Measurements from ENCODE around the gene ATP12A. TPM values are rescaled to one million over a fixed set of nuclear protein-coding genes. Genes with fewer than 3 reads are reported as not detected.

Gene ATP12A
- total RNA-seq, 1 experiment from 2014 or later, result not detected

DNA sequence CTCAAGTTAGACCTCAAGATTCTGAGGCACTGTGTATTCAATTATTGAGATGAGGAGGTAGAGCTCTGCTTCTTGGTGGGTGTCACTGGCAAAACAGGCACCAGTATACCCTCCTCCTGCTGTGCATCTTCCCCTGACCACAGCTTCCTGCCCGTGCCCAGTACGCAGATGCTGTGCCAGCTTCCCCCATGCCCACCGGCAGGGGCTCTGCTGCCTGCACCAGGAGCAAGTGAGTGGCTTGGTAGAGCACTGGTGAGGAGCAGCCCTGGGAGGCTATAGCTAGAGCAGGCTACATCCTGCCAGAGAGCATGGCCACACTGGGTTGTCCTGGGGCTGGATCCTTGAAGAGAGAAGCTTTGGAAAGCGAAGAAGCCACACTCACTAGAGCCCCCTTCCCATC lies 62.8 kb downstream of the ATP12A start:
- no peak for DNase-seq (ENCODE audit: low read depth, low spot score)
- Histone ChIP-seq H3K9me3 (ENCODE audit: control insufficient read depth, insufficient read depth, low read depth, low read length) (no peaks in the 10 kb centered on the region), H3K27me3 (ENCODE audit: control insufficient read depth, insufficient read depth, low read length) (no peaks in the 10 kb centered on the region), H3K27ac (ENCODE audit: low read length) (no peak overlapping the region), H3K4me3 (ENCODE audit: low read depth in 2 of 2, low read length in 2 of 2) (no peak overlapping the region), H3K36me3 (ENCODE audit: control insufficient read depth, insufficient read depth, low read length) (no peaks in the 10 kb centered on the region), H3K4me1 (ENCODE audit: control insufficient read depth, insufficient read depth, low read length) (no peaks in the 10 kb centered on the region)
- TF ChIP-seq, protein P1, sequence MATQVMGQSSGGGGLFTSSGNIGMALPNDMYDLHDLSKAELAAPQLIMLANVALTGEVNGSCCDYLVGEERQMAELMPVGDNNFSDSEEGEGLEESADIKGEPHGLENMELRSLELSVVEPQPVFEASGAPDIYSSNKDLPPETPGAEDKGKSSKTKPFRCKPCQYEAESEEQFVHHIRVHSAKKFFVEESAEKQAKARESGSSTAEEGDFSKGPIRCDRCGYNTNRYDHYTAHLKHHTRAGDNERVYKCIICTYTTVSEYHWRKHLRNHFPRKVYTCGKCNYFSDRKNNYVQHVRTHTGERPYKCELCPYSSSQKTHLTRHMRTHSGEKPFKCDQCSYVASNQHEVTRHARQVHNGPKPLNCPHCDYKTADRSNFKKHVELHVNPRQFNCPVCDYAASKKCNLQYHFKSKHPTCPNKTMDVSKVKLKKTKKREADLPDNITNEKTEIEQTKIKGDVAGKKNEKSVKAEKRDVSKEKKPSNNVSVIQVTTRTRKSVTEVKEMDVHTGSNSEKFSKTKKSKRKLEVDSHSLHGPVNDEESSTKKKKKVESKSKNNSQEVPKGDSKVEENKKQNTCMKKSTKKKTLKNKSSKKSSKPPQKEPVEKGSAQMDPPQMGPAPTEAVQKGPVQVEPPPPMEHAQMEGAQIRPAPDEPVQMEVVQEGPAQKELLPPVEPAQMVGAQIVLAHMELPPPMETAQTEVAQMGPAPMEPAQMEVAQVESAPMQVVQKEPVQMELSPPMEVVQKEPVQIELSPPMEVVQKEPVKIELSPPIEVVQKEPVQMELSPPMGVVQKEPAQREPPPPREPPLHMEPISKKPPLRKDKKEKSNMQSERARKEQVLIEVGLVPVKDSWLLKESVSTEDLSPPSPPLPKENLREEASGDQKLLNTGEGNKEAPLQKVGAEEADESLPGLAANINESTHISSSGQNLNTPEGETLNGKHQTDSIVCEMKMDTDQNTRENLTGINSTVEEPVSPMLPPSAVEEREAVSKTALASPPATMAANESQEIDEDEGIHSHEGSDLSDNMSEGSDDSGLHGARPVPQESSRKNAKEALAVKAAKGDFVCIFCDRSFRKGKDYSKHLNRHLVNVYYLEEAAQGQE (IDR thresholded peaks at IDR 0.05; ENCODE audit: insufficient read depth in 1 of 2, low read depth in 2 of 2, low read length in 1 of 2), result no peak
- TF ChIP-seq, protein P2, sequence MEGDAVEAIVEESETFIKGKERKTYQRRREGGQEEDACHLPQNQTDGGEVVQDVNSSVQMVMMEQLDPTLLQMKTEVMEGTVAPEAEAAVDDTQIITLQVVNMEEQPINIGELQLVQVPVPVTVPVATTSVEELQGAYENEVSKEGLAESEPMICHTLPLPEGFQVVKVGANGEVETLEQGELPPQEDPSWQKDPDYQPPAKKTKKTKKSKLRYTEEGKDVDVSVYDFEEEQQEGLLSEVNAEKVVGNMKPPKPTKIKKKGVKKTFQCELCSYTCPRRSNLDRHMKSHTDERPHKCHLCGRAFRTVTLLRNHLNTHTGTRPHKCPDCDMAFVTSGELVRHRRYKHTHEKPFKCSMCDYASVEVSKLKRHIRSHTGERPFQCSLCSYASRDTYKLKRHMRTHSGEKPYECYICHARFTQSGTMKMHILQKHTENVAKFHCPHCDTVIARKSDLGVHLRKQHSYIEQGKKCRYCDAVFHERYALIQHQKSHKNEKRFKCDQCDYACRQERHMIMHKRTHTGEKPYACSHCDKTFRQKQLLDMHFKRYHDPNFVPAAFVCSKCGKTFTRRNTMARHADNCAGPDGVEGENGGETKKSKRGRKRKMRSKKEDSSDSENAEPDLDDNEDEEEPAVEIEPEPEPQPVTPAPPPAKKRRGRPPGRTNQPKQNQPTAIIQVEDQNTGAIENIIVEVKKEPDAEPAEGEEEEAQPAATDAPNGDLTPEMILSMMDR (IDR thresholded peaks at IDR 0.05), result no peak
- TF ChIP-seq TCF7L2 (IDR thresholded peaks at IDR 0.05; ENCODE audit: low read depth, low read length) (no peak), SIN3A (IDR thresholded peaks at IDR 0.05; ENCODE audit: borderline replicate concordance, insufficient read depth, low read depth, low read length) (no peak), POLR2AphosphoS5 (IDR thresholded peaks at IDR 0.05; ENCODE audit: low read depth, low read length) (no peak)
- in situ Hi-C loops (cut with HindIII; ENCODE audit: low pct_unique_long_range_greater_than_20kb, low sequenced_read_pairs) (no loop called here), intact Hi-C loops (cut with micrococcal nuclease; ENCODE audit: unreplicated experiment) (no loop called here)
- no TSS peak for BruUV-seq (replicated peaks)
- ATAC-seq, result no peak
- ChIA-PET POLR2A (no interaction called here), CTCF (no interaction called here)

GRCh38 chr13:24744247-24744646 lies 64.0 kb downstream of the ATP12A start:
- in situ Hi-C loops (cut with HindIII; ENCODE audit: low pct_unique_long_range_greater_than_20kb, low sequenced_read_pairs), result no loop called here
- Histone ChIP-seq H3K9me3 (ENCODE audit: control insufficient read depth, insufficient read depth, low read depth, low read length) (no peaks in the 10 kb centered on the region), H3K27ac (ENCODE audit: low read length) (no peak overlapping the region), H3K27me3 (ENCODE audit: control insufficient read depth, insufficient read depth, low read length) (no peaks in the 10 kb centered on the region), H3K4me1 (ENCODE audit: control insufficient read depth, insufficient read depth, low read length) (no peaks in the 10 kb centered on the region), H3K4me3 (ENCODE audit: low read depth in 2 of 2, low read length in 2 of 2) (no peak overlapping the region), H3K36me3 (ENCODE audit: control insufficient read depth, insufficient read depth, low read length) (no peaks in the 10 kb centered on the region)
- no peak for TF ChIP-seq SIN3A (IDR thresholded peaks at IDR 0.05; ENCODE audit: borderline replicate concordance, insufficient read depth, low read depth, low read length)
- TF ChIP-seq, protein P2 (IDR thresholded peaks at IDR 0.05), result no peak
- POLR2A ChIA-PET, result no interaction called here
- CTCF ChIA-PET, result no interaction called here
- intact Hi-C loops (cut with micrococcal nuclease; ENCODE audit: unreplicated experiment), result no loop called here
- ATAC-seq, result no peak
- BruUV-seq (replicated peaks), result no TSS peak
- no peak for DNase-seq (ENCODE audit: low read depth, low spot score)

DNA sequence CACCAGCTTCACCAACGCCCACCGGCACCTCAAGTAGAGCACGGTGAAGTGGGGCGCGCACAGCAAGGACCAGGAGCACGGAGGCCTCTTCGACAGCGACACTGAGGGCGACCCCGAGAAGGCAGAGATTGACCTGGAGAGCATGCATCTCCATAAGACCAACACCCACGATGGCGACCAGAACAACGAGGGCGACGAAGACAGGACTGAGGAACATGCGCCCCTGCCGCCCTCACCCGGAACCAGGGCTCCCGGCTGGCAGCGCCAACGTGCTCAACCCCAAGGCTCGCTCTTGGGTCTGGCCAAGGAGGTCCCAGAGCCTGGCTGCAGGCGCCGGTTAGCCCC lies 65.3 kb downstream of the ATP12A start:
- no peaks in the 10 kb centered on the region for H3K27me3 ChIP-seq (ENCODE audit: control insufficient read depth, insufficient read depth, low read length)
- DNase-seq (ENCODE audit: low read depth, low spot score) (no peak), ATAC-seq (no peak)
- H3K4me1 ChIP-seq (ENCODE audit: control insufficient read depth, insufficient read depth, low read length), result no peaks in the 10 kb centered on the region
- TF ChIP-seq, protein P1 (IDR thresholded peaks at IDR 0.05; ENCODE audit: insufficient read depth in 1 of 2, low read depth in 2 of 2, low read length in 1 of 2), result no peak
- in situ Hi-C loops (cut with HindIII; ENCODE audit: low pct_unique_long_range_greater_than_20kb, low sequenced_read_pairs) (no loop called here), intact Hi-C loops (cut with micrococcal nuclease; ENCODE audit: unreplicated experiment) (no loop called here)
- H3K9me3 ChIP-seq (ENCODE audit: control insufficient read depth, insufficient read depth, low read depth, low read length), result no peaks in the 10 kb centered on the region
- H3K27ac ChIP-seq (ENCODE audit: low read length), result no peak overlapping the region
- ChIA-PET POLR2A (no interaction called here), CTCF (no interaction called here)
- no TSS peak for BruUV-seq (replicated peaks)
- H3K4me3 ChIP-seq (ENCODE audit: low read depth in 2 of 2, low read length in 2 of 2), result no peak overlapping the region
- H3K36me3 ChIP-seq (ENCODE audit: control insufficient read depth, insufficient read depth, low read length), result no peaks in the 10 kb centered on the region
